Stimulated activated CD4-positive, alpha-beta T cell treated with anti-CD3 and anti-CD28 coated beads, Interleukin-15, amount 100 ng/mL, for 1 hour (primary cell): ENCODE results near the gene NPEPPS.
"Not testable (repeated sequence)": the region's sequence is repeated elsewhere in the genome, so short reads cannot be mapped to it uniquely, and the experiment has no call there.

Experiments used
- DNase-seq, 2 donors: peaks; one replicate each; pipeline ENCODE4 v3.0.0-alpha.2; 2020; ENCODE audit warnings: low read depth in 1 of 2, low spot score in 1 of 2

Gene NPEPPS

DNA sequence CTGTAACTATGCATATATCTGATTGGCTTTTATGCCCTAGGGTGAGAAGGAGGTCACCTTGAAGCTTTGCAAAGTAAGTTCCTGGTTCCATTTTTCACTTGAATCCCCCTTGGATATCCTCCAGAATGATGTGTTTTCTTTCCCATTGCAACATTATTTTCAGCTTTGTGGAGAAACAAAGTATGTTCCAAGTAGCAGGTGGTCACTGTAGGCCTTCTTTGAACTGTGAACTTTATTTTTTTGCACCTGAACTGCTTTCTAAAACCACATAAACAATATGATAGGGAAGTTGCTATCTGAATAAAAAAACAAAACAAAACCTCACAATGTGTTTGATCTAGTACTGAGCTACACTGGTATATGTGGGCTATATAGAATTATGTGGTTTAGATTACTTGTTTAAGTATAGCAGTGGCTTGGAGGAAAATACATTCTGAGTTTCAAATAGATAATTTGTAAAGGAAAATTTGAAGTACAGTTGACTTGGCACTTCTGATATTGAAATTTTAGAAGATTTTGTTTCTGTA lies 29.7 kb downstream of the NPEPPS start:
- DNase-seq, result not testable (repeated sequence)

DNA sequence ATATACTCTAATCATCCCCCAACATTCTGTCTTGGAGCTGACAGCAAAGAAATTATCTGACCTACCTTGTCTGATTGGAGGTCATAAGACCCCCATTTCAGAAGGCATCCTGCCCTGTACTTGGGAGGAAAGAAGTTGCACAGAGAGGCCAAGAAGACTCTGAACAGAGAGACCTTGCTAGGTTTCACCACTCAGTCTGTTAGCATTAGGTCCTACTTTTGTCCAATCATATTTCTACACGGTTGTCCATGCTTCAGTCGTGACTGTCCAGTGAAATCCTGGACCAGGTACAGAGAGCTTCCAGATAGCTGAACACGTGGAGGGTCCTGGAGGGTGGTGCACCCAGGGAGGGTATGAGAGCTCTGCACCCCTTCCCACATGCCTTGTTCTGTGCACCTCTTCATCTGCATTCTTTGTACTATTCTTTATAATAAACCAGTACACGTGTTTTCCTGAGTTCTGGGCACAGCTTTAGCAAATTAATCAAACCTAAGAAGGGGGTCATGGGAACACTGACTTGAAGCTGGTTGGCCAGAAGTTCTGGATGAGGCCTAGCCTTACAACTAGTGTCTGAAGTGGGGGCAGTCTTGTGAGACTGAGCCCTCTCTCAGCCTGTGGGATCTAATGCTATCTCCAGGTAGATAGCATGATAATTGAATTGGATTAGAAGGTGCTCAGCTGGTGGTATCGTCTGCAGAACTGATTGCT lies 30.9 kb downstream of the NPEPPS start:
- DNase-seq, result not testable (repeated sequence)

DNA sequence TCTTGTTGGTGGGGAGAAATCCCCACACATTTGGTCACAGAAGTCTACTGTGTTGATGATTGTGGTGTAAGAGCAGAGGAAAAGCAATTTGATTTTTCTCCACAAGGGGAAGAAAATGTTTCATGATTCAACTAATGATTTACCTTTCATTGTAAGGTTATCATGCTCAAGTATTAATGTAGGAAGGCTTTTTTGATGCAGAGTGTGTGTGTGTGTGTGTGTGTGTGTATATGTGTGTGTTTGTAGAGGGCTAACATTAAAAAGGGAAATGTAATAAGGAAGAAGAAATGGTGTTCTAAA lies 31.4 kb downstream of the NPEPPS start:
- not testable (repeated sequence) for DNase-seq

DNA sequence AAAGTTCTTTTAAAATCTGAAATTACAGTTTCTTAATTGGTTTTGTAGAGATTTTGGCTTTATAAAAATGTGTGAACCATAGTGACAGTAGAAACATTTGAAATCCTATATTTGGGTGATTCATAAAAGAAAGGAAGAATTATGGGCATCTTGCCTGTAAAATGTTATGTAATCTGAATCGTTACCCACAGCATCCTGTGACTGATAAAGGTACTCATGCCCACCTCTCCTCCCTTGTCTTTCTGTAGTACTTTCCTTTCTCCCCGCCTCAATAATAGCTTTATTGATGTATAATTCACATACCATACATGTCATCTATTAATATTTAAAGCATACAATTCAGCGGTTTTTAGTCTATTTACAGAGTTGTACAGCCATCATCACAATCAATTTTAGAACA lies 36.4 kb downstream of the NPEPPS start:
- not testable (repeated sequence) for DNase-seq

DNA sequence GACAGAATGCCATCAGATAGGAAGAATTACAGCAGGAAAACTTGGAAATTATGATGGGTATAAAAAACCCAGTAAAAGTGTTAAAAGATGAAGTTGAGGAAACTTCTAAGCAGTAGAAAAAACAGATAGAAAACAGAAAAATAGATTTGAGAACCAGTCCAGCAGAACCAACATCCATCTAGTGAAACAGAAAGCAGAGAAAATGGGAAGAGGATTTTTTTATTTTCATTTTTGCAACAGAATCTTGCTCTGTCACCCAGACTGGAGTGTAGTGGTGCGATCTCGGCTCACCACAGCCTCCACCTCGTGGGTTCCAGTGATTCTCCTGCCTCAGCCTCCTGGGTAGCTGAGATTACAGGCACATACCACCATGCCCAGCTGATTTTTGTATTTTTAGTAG lies 41.7 kb downstream of the NPEPPS start:
- not testable (repeated sequence) for DNase-seq

DNA sequence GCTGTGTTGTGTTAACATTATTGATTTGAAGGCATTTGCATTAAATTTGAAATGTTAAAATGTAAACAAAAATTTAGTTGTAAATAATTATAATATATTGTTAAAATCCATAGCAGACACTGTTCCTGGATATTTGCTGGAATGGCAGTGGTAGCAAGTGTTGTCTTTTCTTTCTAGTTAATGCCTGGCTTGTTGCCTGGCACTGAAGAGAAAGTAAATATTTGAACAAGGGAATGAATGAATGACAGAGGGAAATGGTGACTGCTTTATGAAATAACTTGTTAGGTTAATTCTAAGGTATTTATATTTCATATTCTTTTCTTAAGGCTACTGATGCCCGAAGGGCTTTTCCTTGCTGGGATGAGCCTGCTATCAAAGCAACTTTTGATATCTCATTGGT lies 51.5 kb downstream of the NPEPPS start:
- not testable (repeated sequence) for DNase-seq

DNA sequence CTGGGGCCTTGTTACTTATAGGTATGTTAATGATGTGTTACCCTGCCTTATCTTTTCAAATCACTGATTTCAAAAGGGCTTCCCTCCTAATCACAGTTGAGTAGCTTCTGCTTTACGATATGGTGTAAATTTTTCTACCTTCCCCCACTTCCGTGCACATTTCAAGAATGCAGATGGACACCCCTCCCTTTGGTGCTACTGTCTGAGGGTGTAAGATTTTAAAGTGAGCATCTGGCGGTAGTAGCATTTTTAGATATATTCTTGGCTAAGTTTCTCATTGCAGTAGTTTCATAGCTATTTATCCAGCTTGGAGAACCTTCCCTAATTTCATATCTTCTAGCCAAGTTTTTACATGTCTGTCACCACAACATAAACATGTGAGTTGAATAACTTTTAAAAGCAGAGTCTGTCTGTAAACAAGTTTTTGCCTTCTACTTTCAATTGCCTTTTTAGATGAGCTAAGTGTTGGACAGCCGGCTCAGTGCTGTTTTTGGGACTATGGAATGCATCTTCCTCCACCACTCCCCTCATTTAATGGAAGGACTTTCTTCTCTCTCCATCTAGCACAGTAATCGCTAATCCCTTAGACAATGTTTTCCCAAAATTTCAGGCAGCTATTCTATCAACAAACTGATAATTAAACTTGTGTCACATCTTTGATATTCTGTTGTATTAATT lies 55.6 kb downstream of the NPEPPS start:
- DNase-seq, result not testable (repeated sequence)

DNA sequence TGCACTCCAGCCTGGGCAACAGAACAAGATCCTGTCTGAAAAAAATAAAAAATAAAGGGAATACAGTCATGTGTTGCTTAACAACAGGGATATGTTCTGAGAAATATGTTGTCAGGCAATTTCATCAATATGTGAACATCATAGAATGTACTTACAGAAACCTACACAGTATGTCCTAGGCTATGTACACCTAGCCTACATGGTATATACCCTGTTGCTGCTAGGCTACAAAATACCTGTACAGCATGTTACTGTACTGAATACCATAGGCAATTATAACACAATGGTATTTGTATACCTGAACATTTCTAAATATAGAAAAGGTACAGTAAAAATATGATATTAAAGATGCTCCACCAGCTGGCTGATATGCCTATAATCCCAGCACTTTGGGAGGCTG lies 62.6 kb downstream of the NPEPPS start:
- DNase-seq, result not testable (repeated sequence)

DNA sequence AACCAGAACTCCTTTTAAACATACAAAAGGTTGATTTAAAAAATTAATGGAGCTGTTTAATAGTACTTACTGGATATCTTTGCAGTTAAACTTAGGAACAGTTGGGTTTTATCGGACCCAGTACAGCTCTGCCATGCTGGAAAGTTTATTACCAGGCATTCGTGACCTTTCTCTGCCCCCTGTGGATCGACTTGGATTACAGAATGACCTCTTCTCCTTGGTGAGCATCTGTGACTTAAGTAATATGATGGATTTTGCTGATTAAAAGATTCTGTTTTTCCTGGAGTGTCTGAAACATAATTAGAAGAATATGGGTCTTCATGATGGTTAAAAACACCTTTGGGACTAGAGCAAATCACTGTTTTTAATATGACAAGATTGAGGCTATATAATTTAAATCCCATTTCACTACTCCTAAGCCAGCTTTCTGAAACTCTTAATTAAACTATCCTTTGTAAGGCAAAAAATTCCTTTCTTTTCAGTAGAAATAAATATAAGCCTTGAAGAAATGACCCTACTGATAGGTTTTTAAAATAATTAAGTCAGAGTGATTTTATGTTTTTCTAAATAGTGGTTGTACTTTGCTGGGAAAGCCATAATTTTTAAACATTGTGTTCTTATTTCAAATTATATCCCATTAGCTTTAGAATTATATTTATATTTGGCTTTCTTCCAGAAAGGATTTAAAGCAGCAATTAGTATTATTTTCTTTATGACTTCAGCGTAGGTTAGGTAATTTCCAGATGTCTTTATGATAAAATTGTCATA lies 73.1 kb downstream of the NPEPPS start:
- no peak for DNase-seq

DNA sequence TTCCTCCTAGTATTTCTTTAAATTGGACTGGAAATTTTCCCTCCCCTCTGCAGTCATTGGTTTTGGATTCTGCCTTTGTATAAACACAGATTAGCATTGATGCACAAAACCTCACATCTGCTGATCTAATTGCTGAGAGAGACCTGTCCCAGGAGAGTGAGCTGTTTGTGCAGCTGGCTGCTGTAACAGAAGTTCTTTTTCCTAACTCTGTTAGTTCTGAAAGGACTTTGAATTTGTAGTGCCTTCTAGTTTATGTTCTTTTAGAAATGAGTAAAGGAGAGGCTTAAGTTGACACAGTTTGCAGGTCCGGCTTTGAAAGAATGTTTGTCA lies 73.7 kb downstream of the NPEPPS start:
- no peak for DNase-seq

DNA sequence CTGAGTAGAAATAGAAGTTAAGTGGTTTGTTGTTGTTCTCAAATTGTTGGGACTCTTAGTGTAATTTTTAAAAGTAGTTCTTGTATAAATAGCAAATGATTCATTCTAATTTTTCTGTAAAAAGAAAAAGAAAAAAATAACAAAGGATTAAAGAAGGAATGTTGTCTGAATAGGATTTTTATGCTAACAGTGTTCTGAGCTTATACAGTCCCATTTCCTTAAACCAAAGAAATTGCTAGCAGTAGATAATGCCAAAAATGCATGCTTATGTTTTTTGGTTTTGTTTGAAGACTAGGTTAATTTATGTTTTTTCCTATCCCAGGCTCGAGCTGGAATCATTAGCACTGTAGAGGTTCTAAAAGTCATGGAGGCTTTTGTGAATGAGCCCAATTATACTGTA lies 74.1 kb downstream of the NPEPPS start:
- no peak for DNase-seq

- DNase-seq, result no peak
Measured at GRCh38 chr17:47607481-47607880, 76.6 kb downstream of the NPEPPS start.

- DNase-seq, result no peak
Measured at GRCh38 chr17:47611372-47612350, 80.8 kb downstream of the NPEPPS start.

GRCh38 chr17:47615766-47616424 lies 85.0 kb downstream of the NPEPPS start:
- DNase-seq, result no peak

- no peak for DNase-seq
Measured at GRCh38 chr17:47618410-47618809, 87.5 kb downstream of the NPEPPS start.

DNA sequence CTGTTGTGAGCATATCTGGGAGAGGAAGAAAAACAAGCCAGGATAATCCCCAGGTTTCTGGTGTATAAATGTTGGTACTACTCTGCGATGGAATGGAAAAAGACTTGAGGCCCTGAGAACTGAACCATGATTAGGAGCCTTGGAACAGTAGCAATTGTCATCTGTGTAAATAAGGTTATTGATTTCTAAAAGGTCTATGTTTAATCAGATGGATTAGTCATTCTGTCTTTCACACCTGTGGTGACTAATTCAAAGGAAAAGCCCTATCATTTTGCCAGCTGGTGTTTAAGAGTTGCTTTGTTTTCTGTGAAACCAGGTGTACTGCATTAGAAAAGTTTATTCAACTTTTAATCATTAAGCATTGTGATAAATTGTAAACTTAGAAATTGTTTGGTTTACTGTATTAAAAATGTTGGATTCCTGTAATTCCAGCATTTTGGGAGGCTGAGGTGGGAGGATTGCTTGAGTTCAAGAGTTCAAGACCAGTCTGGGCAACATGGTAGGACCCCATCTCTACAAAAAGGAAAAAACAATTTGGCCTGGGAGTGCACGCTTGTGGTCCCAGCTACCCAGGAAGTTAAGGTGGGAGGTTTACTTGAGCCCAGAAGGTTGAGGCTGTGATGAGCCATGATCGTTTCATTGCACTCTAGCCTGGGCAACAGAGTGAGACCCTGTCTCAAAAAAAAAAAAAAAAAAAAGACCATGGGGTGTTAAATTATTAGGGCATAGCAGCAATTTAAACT lies 89.8 kb downstream of the NPEPPS start:
- DNase-seq, result no peak

DNA sequence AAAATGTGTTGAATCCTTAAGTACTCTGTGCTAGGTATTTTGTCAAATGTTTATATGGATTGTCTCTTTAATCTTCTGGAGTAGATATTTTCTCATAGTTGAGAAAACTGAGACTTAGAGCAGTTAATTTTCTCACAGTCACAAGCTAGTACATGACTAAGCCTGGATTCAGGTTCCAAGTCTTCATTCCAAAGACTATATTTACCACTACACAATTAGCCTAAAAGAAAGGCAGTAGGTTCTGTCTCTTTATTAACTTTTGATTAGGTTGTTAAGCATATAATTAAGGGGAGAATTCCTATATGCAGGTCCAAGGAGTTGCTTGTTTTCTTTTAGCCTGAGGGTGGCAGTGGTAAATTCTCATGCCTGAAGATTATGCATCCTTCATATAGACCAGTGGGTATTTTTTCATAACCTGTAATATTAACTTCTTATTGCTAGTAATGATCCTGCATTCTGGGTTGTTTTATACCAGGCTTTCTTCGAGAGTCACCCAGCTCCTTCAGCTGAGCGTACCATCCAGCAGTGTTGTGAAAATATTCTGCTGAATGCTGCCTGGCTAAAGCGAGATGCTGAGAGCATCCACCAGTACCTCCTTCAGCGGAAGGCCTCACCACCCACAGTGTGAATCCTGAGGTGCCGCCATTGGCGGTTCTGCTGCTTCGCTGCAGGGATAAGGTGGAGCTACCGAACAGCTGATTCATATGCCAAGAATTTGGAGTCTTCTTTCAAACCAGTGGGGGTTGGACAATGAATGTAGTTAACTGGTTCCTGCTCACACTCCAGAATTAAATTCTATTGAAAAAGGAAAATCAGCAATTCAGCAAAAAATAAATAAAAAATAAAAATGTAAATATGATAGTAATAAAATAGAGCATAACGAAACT lies 90.6 kb downstream of the NPEPPS start:
- no peak for DNase-seq

DNA sequence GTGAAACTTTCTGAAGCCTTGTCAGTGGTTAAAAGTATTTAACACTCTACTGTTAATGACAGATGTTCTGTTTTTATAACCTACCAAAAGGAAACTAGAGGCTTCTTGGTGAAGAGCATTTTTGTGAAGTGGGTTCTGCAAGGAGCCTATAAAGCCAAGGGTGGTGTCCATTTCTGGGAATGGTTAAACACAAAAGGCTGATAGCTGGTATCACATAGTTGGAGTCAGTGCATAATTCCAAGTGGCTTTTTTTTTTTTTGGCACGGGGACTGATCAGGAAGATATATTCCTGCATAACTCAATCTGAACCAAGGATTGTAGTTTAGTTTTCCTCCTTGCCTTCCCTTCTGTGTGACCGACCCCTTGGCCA lies 91.3 kb downstream of the NPEPPS start:
- DNase-seq, result no peak

DNA sequence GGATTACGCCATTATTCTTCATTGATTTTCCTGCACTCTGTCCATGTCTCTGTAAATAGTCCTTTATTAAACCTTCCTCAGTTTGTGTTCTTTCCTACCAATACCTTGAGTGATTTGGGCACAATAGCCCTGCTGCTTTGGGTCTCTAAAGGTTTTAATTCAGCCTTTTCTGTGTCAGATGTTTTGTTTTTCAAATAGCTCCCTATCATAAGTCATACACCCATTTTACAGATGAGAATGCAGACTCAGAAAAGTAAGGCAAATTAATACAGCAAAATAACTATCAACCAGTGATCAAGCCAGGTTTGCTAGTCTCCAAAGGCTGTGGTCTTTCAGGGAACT lies 93.8 kb downstream of the NPEPPS start:
- no peak for DNase-seq
